GM10248 (cell line): ENCODE data around the gene VDAC1.

Experiments
- CTCF ChIA-PET: fragments of 300-600 bp; sonication (Branson Sonifier 250); formaldehyde crosslinking; extraction: SDS; loops from one replicate; lab custom pipeline; 2021; ENCODE audit warnings: antibody characterized with exemption; lab: Yijun Ruan, JAX
- POLR2A ChIA-PET: fragments of 350-650 bp; sonication (Branson Sonifier 250); formaldehyde crosslinking; extraction: SDS; loops from one replicate; lab custom pipeline; 2020; ENCODE audit warnings: antibody characterized with exemption; lab: Yijun Ruan, JAX
- DNase-seq: peaks from one replicate; pipeline ENCODE4 v3.0.0; 2012; ENCODE audit errors: extremely low spot score
- TF ChIP-seq, protein P1 (sequence below): IDR thresholded peaks from 2 replicates; pipeline ENCODE4 v1.5.1; 2012; ENCODE audit warnings: mild to moderate bottlenecking, low read depth; ENCODE audit errors: extremely low read depth, missing control alignments, control extremely low read depth

VDAC1 gene

DNA sequence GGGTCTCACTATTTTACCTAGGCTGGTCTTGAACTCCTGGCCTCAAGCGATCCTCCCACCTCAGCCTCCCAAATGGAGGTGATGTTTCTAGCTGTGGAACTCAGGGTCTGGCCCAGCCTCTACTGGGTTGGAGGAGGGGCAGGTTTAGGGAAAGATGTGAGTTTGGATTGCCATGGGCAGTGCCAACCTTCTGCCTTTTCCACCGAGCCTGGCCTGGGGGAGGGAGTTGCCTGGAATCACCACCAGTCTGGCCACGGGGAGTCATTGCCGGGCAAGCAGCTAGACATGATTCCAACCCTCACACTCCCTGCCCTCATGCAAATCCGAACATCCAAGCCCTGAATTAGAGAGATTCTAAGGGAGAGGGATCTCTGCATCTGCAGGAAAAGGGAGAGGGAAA lies 21.0 kb upstream of the VDAC1 start:
- POLR2A ChIA-PET: no interaction called here
- DNase-seq: no peak
- CTCF ChIA-PET: interaction anchor here (0.6 to 24.6 kb wide), 10 partner anchors 9 to 562 kb away, joined by 3 to 882 read pairs (median 4); partner anchors contain the start of gene VDAC1
- TF ChIP-seq, protein P1, sequence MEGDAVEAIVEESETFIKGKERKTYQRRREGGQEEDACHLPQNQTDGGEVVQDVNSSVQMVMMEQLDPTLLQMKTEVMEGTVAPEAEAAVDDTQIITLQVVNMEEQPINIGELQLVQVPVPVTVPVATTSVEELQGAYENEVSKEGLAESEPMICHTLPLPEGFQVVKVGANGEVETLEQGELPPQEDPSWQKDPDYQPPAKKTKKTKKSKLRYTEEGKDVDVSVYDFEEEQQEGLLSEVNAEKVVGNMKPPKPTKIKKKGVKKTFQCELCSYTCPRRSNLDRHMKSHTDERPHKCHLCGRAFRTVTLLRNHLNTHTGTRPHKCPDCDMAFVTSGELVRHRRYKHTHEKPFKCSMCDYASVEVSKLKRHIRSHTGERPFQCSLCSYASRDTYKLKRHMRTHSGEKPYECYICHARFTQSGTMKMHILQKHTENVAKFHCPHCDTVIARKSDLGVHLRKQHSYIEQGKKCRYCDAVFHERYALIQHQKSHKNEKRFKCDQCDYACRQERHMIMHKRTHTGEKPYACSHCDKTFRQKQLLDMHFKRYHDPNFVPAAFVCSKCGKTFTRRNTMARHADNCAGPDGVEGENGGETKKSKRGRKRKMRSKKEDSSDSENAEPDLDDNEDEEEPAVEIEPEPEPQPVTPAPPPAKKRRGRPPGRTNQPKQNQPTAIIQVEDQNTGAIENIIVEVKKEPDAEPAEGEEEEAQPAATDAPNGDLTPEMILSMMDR: no peak

DNA sequence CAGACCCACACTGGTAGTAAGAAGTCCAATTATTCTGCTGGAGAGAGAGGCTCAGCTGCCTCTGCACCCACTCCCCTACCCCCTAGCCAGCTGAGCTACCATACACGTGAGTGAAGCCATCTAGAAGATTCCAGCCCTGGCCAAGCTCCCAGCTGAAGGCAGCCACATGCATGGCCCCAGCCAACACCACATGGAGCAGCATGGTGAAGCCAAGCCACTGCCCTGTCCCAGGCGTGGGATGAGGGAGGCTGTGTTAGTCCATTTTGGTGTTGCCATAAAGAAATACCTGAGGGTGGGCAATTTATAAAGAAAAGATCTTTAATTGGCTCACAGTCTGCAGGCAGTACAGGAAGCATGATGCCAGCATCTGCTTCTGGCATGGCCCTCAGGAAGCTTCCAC lies 20.0 kb upstream of the VDAC1 start:
- DNase-seq: no peak
- ChIA-PET CTCF (interaction anchor here (1.7 to 24.6 kb wide), 3 partner anchors 16 to 119 kb away, joined by 3 to 882 read pairs (median 158); no protein-coding TSS in a partner anchor), POLR2A (interaction anchor here (0.8 kb wide), 1 partner anchor 452 kb away, joined by 4 read pairs; no protein-coding TSS in a partner anchor)
- TF ChIP-seq, protein P1: no peak

DNA sequence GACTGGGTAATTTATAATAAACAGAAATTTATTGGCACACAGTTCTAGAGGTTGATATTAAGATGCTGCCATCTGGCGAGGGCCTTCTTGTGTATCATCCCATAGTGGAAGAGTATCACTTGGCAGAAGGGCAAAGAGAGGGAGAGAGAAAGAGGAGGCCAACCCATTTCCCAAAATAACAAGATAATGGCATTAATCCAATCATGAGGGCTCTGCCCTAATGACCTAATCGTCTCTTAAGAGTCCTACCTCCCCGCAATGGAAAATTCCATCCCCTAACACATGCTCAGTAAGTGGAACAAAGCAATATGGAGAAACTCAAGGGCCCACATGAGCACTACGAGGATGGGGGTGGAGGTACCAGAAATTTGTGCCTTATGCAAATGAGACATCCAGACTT lies 17.6 kb upstream of the VDAC1 start:
- POLR2A ChIA-PET: no interaction called here
- TF ChIP-seq, protein P1: no peak
- no peak for DNase-seq
- CTCF ChIA-PET: interaction anchor here (1.9 to 3.3 kb wide), 2 partner anchors 13 to 17 kb away, joined by 4 to 16 read pairs; no protein-coding TSS in a partner anchor

DNA sequence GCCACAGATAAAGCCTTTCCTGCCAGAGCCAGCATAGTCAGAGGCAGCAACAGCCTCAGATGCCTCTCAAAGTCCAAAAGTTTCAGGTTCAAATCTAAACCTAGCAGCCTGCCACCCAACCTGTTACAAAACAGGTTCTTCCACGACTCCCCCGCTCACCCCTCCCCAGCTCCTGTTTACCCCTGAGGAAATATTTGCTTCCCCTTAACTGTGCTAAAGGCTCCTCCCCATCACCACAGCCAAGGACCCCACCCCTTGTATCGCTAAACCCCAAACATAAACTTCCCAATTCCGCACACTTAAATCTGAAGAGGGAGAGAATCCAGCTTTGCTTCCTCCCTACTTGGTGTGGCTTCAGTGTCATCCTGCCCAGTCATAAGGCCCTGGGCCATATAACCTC lies 15.4 kb upstream of the VDAC1 start:
- DNase-seq: no peak
- TF ChIP-seq, protein P1: no peak
- POLR2A ChIA-PET: no interaction called here
- CTCF ChIA-PET: interaction anchor here (3.3 kb wide), 1 partner anchor 19 kb away, joined by 16 read pairs; no protein-coding TSS in a partner anchor

DNA sequence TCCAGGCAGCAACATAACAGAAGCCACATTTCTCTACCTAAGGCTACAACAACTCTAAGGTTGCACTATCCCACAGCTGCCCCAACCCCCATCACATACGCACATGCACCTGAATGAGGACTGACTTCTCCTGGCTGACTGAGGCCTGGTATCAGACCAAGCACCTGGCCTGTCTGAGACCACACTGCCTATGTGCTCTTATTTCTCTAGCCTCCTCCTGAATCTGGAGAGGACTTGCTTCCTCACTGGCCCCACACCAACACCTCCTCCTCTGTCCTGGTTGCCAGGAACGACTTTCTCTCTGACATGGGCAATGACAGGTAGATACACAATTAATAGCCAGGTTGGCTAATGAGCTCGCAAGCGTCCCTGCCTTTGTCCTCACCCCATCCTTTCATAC lies 14.9 kb upstream of the VDAC1 start:
- ChIA-PET POLR2A (no interaction called here), CTCF (interaction anchor here (3.3 kb wide), 1 partner anchor 20 kb away, joined by 16 read pairs; no protein-coding TSS in a partner anchor)
- TF ChIP-seq, protein P1: no peak
- DNase-seq: no peak

DNA sequence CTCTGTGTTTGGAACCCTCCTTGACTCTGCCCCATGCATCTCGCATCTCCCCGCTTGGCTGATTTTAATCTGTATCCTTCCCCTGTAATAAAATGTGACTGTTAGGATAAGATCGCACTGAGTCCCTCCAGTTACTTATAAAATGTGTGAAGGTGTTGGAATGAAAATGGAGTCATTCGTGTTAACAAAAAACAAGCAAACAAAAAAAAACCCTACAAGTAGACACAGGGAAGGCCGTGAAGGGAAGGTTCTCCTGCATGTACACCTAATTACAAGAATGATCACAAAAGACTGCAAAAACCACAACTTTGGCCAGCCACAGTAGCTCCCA lies 14.2 kb upstream of the VDAC1 start:
- TF ChIP-seq, protein P1: no peak
- ChIA-PET POLR2A (no interaction called here), CTCF (interaction anchor here (1.5 to 2.8 kb wide), 3 partner anchors 11 to 22 kb away, joined by 3 to 17 read pairs (median 3); no protein-coding TSS in a partner anchor)
- no peak for DNase-seq
